DOHH2 (cell line): ENCODE data around the gene TTC33.

Experiments used
- H3F3A ChIP-seq: fragments of 200-600 bp; sonication (generic), shearing (Covaris generic); 2 replicates; pipeline ENCODE4 v1.6.0; 2016; ENCODE audit warnings: antibody characterized with exemption, mild to moderate bottlenecking; ENCODE audit not compliant: control insufficient read depth, insufficient read depth
- H3K27ac ChIP-seq: fragments of 200-600 bp; sonication (generic); 2 replicates; pipeline ENCODE4 v1.5.1; 2014; ENCODE audit warnings: low read depth, mild to moderate bottlenecking, low read length, moderate library complexity
- H3K27me3 ChIP-seq: fragments of 200-600 bp; sonication (generic); 2 replicates; pipeline ENCODE4 v1.6.1; 2014; ENCODE audit warnings: mild to moderate bottlenecking, low read length, mixed read lengths; ENCODE audit not compliant: control insufficient read depth
- H3K36me3 ChIP-seq: fragments of 200-600 bp; sonication (generic); 2 replicates; pipeline ENCODE4 v1.6.1; 2014; ENCODE audit warnings: mild to moderate bottlenecking, low read length, moderate library complexity, mixed read lengths; ENCODE audit not compliant: control insufficient read depth
- H3K4me1 ChIP-seq: fragments of 200-600 bp; sonication (generic); 2 replicates; pipeline ENCODE4 v1.6.1; 2014; ENCODE audit warnings: mild to moderate bottlenecking, low read length, mixed read lengths; ENCODE audit not compliant: control insufficient read depth
- H3K4me2 ChIP-seq: fragments of 200-600 bp; sonication (generic); 2 replicates; pipeline ENCODE4 v1.6.0; 2014; ENCODE audit warnings: mild to moderate bottlenecking, low read length, moderate library complexity
- H3K4me3 ChIP-seq: fragments of 200-600 bp; sonication (generic); 2 replicates; pipeline ENCODE4 v1.5.1; 2014; ENCODE audit warnings: mild to moderate bottlenecking, low read length, mixed read lengths
- H3K79me2 ChIP-seq: fragments of 200-600 bp; sonication (generic); 2 replicates; pipeline ENCODE4 v1.6.1; 2014; ENCODE audit warnings: mild to moderate bottlenecking, low read length, mixed read lengths; ENCODE audit not compliant: control insufficient read depth
- H3K9me2 ChIP-seq: fragments of 200-600 bp; sonication (generic); replicated peaks from 2 replicates; pipeline ENCODE4 v1.6.1; 2014; ENCODE audit warnings: mild to moderate bottlenecking, low read length, mixed read lengths; ENCODE audit not compliant: control insufficient read depth
- H3K9me3 ChIP-seq: fragments of 200-600 bp; sonication (generic); 2 replicates; pipeline ENCODE4 v1.6.1; 2014; ENCODE audit warnings: antibody characterized with exemption, low read length, mixed read lengths; ENCODE audit not compliant: control insufficient read depth, insufficient read depth
- H4K20me1 ChIP-seq: fragments of 200-600 bp; sonication (generic); 2 replicates; pipeline ENCODE4 v1.6.0; 2014; ENCODE audit warnings: low read depth, mild to moderate bottlenecking, antibody characterized with exemption, low read length, moderate library complexity; ENCODE audit not compliant: control insufficient read depth, insufficient read depth
- EZH2phosphoT487 ChIP-seq: fragments of 200-600 bp; sonication (generic); IDR thresholded peaks from 2 replicates; pipeline ENCODE4 v1.6.1; 2017; ENCODE audit warnings: borderline replicate concordance, mild to moderate bottlenecking, antibody characterized with exemption, low read length, moderate library complexity, mixed read lengths
- TF ChIP-seq, protein P1 (sequence below): fragments of 200-600 bp; sonication (generic); IDR thresholded peaks from one replicate; pipeline ENCODE4 v1.5.1; 2014; ENCODE audit warnings: antibody characterized with exemption, mild to moderate bottlenecking, low read depth, low read length; ENCODE audit not compliant: poor library complexity, severe bottlenecking

The TTC33 gene

DNA sequence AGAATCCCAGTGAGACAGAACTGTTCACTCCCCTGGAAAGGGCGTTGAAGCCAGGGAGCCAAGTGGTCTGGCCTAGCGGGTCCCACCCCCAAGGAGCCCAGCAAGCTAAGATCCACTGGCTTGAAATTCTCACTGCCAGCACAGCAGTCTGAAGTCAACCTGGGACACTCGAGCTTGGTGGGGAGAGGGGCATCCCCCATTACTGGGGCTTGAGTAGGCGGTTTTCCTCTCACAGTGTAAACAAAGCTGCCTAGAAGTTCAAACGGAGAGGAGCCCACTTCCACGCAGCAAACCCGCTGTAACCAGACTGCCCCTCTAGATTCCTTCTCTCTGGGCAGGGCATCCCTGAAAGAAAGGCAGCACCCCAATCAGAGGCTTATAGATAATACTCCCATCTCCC lies 121.2 kb downstream of the TTC33 start:
- no peaks in the 10 kb centered on the region for H3K79me2 ChIP-seq
- H4K20me1 ChIP-seq, result no peaks in the 10 kb centered on the region
- H3K27ac ChIP-seq, result no peak overlapping the region
- H3K9me2 ChIP-seq, result no peaks in the 10 kb centered on the region
- no peak overlapping the region for H3K4me3 ChIP-seq
- H3K9me3 ChIP-seq, result no peaks in the 10 kb centered on the region
- H3K4me1 ChIP-seq, result peaks cover 9% of the 10 kb centered on the region
- H3K4me2 ChIP-seq, result no peak overlapping the region
- TF ChIP-seq, protein P1, sequence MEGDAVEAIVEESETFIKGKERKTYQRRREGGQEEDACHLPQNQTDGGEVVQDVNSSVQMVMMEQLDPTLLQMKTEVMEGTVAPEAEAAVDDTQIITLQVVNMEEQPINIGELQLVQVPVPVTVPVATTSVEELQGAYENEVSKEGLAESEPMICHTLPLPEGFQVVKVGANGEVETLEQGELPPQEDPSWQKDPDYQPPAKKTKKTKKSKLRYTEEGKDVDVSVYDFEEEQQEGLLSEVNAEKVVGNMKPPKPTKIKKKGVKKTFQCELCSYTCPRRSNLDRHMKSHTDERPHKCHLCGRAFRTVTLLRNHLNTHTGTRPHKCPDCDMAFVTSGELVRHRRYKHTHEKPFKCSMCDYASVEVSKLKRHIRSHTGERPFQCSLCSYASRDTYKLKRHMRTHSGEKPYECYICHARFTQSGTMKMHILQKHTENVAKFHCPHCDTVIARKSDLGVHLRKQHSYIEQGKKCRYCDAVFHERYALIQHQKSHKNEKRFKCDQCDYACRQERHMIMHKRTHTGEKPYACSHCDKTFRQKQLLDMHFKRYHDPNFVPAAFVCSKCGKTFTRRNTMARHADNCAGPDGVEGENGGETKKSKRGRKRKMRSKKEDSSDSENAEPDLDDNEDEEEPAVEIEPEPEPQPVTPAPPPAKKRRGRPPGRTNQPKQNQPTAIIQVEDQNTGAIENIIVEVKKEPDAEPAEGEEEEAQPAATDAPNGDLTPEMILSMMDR, result no peak
- TF ChIP-seq EZH2phosphoT487, result no peak
- no peaks in the 10 kb centered on the region for H3F3A ChIP-seq
- H3K36me3 ChIP-seq, result no peaks in the 10 kb centered on the region
- H3K27me3 ChIP-seq, result no peaks in the 10 kb centered on the region

DNA sequence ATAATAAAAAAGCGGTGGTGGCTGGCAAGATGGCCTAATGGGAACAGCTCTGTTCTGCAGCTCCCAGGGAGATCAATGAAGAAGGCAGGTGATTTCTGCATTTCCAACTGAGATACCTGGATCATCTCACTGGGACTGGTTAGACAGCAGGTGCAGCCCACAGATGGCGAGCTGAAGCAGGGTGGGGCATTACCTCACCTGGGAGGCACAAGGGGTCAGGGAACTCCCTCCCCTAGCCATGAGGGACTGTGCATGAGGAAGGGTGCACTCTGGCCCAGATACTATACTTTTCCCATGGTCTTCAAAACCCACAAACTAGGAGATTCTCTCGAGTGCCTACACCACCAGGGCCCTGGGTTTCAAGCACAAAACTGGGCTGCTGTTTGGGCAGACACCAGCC lies 121.6 kb downstream of the TTC33 start:
- no peak overlapping the region for H3K4me2 ChIP-seq
- no peaks in the 10 kb centered on the region for H3K36me3 ChIP-seq
- no peaks in the 10 kb centered on the region for H4K20me1 ChIP-seq
- H3K9me3 ChIP-seq, result no peaks in the 10 kb centered on the region
- H3K27ac ChIP-seq, result no peak overlapping the region
- H3K9me2 ChIP-seq, result no peaks in the 10 kb centered on the region
- TF ChIP-seq, protein P1, result no peak
- TF ChIP-seq EZH2phosphoT487, result no peak
- H3K4me3 ChIP-seq, result no peak overlapping the region
- no peaks in the 10 kb centered on the region for H3K27me3 ChIP-seq
- no peaks in the 10 kb centered on the region for H3F3A ChIP-seq
- peaks cover 9% of the 10 kb centered on the region for H3K4me1 ChIP-seq
- no peaks in the 10 kb centered on the region for H3K79me2 ChIP-seq

DNA sequence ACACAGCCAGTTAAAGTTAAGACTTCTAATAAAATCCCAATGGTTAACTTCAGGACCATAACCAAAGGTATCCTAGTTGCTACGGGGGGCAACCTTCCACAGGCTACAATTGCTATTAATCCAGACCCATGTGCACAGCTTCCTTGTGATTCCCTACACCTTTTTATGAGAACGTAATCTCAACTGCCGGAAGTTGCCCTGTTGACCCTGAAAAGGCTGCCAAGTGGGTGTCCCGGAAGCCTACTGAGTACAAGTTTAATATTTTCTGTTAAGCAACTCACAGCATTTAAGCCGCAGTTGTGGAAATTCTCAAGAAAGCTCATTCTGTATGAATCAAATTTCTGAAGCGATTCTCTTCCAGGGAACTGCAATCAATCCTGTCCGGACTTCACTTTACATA lies 124.5 kb downstream of the TTC33 start:
- H3K4me1 ChIP-seq, result peaks cover 9% of the 10 kb centered on the region
- no peaks in the 10 kb centered on the region for H3K27me3 ChIP-seq
- TF ChIP-seq, protein P1, result no peak
- no peak for TF ChIP-seq EZH2phosphoT487

DNA sequence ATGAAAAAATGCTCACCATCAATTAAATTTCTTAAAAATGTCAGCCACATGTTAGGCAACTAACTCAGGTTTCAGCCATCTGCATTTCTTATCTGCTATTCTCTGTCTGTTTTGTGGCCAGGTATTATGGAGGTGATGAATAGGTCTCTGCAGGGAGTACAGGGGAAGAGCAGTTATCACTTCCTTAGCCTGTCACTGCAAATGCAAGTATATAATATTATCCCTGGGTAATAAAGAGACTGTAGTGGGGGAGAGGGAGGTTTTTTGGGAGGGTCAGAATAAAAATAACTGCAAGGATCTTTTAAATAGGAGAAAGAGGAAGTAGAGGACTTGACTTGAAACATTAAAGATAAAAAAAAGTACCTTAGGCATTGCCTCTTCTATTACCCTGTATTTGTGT lies 125.6 kb downstream of the TTC33 start:
- Histone ChIP-seq H4K20me1 (no peaks in the 10 kb centered on the region), H3K4me1 (peaks cover 9% of the 10 kb centered on the region), H3K27me3 (no peaks in the 10 kb centered on the region), H3K9me2 (no peaks in the 10 kb centered on the region), H3K36me3 (no peaks in the 10 kb centered on the region), H3K27ac (no peak overlapping the region), H3K79me2 (no peaks in the 10 kb centered on the region), H3F3A (no peaks in the 10 kb centered on the region), H3K4me3 (no peak overlapping the region), H3K9me3 (no peaks in the 10 kb centered on the region), H3K4me2 (peak overlapping the region; percentile 36)
- TF ChIP-seq, protein P1, result no peak
- no peak for TF ChIP-seq EZH2phosphoT487

More for the DNA sequence above, 124.5 kb downstream of the TTC33 start:
- no peaks in the 10 kb centered on the region for H4K20me1 ChIP-seq
- no peaks in the 10 kb centered on the region for H3F3A ChIP-seq
- H3K9me2 ChIP-seq, result no peaks in the 10 kb centered on the region
- no peak overlapping the region for H3K4me3 ChIP-seq
- H3K27ac ChIP-seq, result no peak overlapping the region
- H3K79me2 ChIP-seq, result no peaks in the 10 kb centered on the region
- no peaks in the 10 kb centered on the region for H3K9me3 ChIP-seq
- H3K4me2 ChIP-seq, result no peak overlapping the region
- no peaks in the 10 kb centered on the region for H3K36me3 ChIP-seq
